HG02943 (cell line): Measurements from ENCODE around the gene ATP2A3.

Experiments used
- ATAC-seq: cut with Tn5 transposase; IDR thresholded peaks from one replicate; pipeline ENCODE4 v1.9.1; 2021; ENCODE audit warnings: mild to moderate bottlenecking, low read depth, moderate library complexity; ENCODE audit not compliant: unreplicated experiment

Gene ATP2A3

GRCh38 chr17:3974138-3974687 is 10.0 kb upstream of the ATP2A3 start:
- no peak for ATAC-seq

GRCh38 chr17:3973495-3974137 is 9.4 kb upstream of the ATP2A3 start:
- ATAC-seq: no peak

- ATAC-seq: no peak
Observed at GRCh38 chr17:3972931-3973330, 8.7 kb upstream of the ATP2A3 start.

GRCh38 chr17:3972281-3972731 is 8.1 kb upstream of the ATP2A3 start:
- ATAC-seq: no peak

- no peak for ATAC-seq
Observed at GRCh38 chr17:3970668-3971067, 6.4 kb upstream of the ATP2A3 start.

- ATAC-seq: no peak
Observed at GRCh38 chr17:3969963-3970362, 5.7 kb upstream of the ATP2A3 start.

- no peak for ATAC-seq
Observed at GRCh38 chr17:3968886-3969524, 4.8 kb upstream of the ATP2A3 start.

GRCh38 chr17:3968015-3968414 is 3.8 kb upstream of the ATP2A3 start:
- no peak for ATAC-seq

- no peak for ATAC-seq
Observed at GRCh38 chr17:3966720-3967363, 2.6 kb upstream of the ATP2A3 start.

- no peak for ATAC-seq
Observed at GRCh38 chr17:3965118-3965800, 1.0 kb upstream of the ATP2A3 start.

GRCh38 chr17:3963237-3964201 is 718 bp downstream of the ATP2A3 start:
- ATAC-seq: no peak

GRCh38 chr17:3962965-3963236 is 1.3 kb downstream of the ATP2A3 start:
- ATAC-seq: no peak

GRCh38 chr17:3962217-3962964 is 1.8 kb downstream of the ATP2A3 start:
- no peak for ATAC-seq

- ATAC-seq: no peak
Observed at GRCh38 chr17:3961564-3962047, 2.6 kb downstream of the ATP2A3 start.

GRCh38 chr17:3960764-3961163 is 3.5 kb downstream of the ATP2A3 start:
- ATAC-seq: no peak

- ATAC-seq: no peak
Observed at GRCh38 chr17:3959921-3960601, 4.2 kb downstream of the ATP2A3 start.

- no peak for ATAC-seq
Observed at GRCh38 chr17:3959295-3959899, 4.8 kb downstream of the ATP2A3 start.
